Mesothelial cell of epicardium (in vitro differentiated cells): ENCODE data around the gene SHCBP1L. TPM values are rescaled to one million over a fixed set of nuclear protein-coding genes. Genes with fewer than 3 reads are reported as not detected.
"Not testable (repeated sequence)": the region's sequence is repeated elsewhere in the genome, so short reads cannot be mapped to it uniquely, and the experiment has no call there.

Experiments used
- DNase-seq, 2 experiments: peaks; one replicate each; pipeline ENCODE4 v3.0.0; 2021; ENCODE audit warnings: low spot score in 2 of 2; ENCODE audit not compliant: unreplicated experiment in 2 of 2
- H3K27ac Mint-ChIP-seq: 2 replicates; pipeline ENCODE4 v1.8.0; 2021; ENCODE audit warnings: mixed read lengths
- H3K27me3 Mint-ChIP-seq: 2 replicates; pipeline ENCODE4 v1.8.0; 2021; ENCODE audit warnings: low read depth, mixed read lengths
- H3K36me3 Mint-ChIP-seq: 2 replicates; pipeline ENCODE4 v1.8.0; 2021; ENCODE audit warnings: mixed read lengths
- H3K4me1 Mint-ChIP-seq: 2 replicates; pipeline ENCODE4 v1.8.0; 2021; ENCODE audit warnings: mixed read lengths
- H3K4me3 Mint-ChIP-seq: 2 replicates; pipeline ENCODE4 v1.8.0; 2021; ENCODE audit warnings: mild to moderate bottlenecking, moderate library complexity, mixed read lengths
- H3K9me3 Mint-ChIP-seq: 2 replicates; pipeline ENCODE4 v1.8.0; 2021; ENCODE audit warnings: mixed read lengths
- total RNA-seq: library from RNA; stranded (reverse); gene quantifications from 3 replicates; pipeline ENCODE4 v1.2.1, GENCODE V29; 2021
- TF ChIP-seq, protein P1 (sequence below): fragments of 200-600 bp; sonication (generic); IDR thresholded peaks from one replicate; pipeline ENCODE4 v1.5.0; 2021; ENCODE audit warnings: antibody characterized with exemption; ENCODE audit not compliant: unreplicated experiment

Gene SHCBP1L
- total RNA-seq, 1 donor from 2014 or later, result not detected

- no peak overlapping the region for H3K27ac Mint-ChIP-seq
- no peak overlapping the region for H3K4me3 Mint-ChIP-seq
- H3K36me3 Mint-ChIP-seq, result peaks cover 6% of the 10 kb centered on the region
- peaks cover 24% of the 10 kb centered on the region for H3K9me3 Mint-ChIP-seq
- H3K4me1 Mint-ChIP-seq, result no peaks in the 10 kb centered on the region
- DNase-seq, result no peak
- TF ChIP-seq, protein P1, sequence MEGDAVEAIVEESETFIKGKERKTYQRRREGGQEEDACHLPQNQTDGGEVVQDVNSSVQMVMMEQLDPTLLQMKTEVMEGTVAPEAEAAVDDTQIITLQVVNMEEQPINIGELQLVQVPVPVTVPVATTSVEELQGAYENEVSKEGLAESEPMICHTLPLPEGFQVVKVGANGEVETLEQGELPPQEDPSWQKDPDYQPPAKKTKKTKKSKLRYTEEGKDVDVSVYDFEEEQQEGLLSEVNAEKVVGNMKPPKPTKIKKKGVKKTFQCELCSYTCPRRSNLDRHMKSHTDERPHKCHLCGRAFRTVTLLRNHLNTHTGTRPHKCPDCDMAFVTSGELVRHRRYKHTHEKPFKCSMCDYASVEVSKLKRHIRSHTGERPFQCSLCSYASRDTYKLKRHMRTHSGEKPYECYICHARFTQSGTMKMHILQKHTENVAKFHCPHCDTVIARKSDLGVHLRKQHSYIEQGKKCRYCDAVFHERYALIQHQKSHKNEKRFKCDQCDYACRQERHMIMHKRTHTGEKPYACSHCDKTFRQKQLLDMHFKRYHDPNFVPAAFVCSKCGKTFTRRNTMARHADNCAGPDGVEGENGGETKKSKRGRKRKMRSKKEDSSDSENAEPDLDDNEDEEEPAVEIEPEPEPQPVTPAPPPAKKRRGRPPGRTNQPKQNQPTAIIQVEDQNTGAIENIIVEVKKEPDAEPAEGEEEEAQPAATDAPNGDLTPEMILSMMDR, result no peak
- no peaks in the 10 kb centered on the region for H3K27me3 Mint-ChIP-seq
Measured at GRCh38 chr1:182910143-182910542, 42.8 kb downstream of the SHCBP1L start.

DNA sequence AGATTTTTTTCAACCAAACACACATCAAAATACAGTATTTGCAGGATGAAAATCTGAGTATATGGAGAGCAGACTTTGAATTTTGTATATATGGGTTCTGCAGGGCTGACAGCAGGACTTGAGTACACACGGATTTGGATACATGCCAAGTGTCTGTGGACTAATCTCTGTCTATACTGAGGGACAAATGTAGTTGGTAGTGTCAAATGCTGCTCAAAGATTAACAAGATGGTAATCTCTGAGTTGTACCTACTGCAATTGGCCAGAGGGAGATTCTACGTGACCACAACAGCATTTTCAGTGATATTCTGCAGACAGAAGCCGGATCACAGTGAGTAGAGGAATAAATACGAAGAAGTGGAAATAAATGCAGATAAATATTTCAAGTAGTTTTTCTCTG lies 43.4 kb downstream of the SHCBP1L start:
- no peak overlapping the region for H3K4me3 Mint-ChIP-seq
- peaks cover 6% of the 10 kb centered on the region for H3K36me3 Mint-ChIP-seq
- TF ChIP-seq, protein P1, result no peak
- peaks cover 23% of the 10 kb centered on the region for H3K9me3 Mint-ChIP-seq
- H3K27ac Mint-ChIP-seq, result no peak overlapping the region
- H3K27me3 Mint-ChIP-seq, result no peaks in the 10 kb centered on the region
- H3K4me1 Mint-ChIP-seq, result no peaks in the 10 kb centered on the region
- no peak for DNase-seq

- Mint-ChIP-seq H3K4me3 (no peak overlapping the region), H3K27me3 (no peaks in the 10 kb centered on the region), H3K9me3 (peaks cover under 1% of the 10 kb centered on the region), H3K27ac (no peak overlapping the region), H3K4me1 (no peaks in the 10 kb centered on the region), H3K36me3 (no peaks in the 10 kb centered on the region)
- TF ChIP-seq, protein P1, result no peak
- no peak for DNase-seq
Measured at GRCh38 chr1:182905321-182905720, 47.6 kb downstream of the SHCBP1L start.

DNA sequence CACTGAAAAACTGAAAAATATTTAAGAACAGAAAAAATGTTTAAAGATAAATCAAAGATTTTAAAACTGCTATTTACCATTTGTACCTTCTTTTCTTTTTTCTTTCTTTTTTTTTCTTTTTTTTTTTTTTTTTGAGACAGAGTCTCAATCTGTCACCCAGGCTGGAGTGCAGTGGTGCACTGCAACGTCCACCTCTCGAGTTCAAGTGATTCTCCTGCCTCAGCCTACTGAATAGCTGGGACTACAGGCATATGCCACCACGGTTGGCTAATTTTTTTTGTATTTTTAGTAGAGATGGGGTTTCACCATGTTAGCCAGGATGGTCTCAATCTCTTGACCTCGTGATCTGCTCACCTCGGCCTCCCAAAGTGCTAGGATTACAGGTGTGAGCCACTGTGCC lies 51.0 kb downstream of the SHCBP1L start:
- not testable (repeated sequence) for H3K36me3 Mint-ChIP-seq, H3K4me3 Mint-ChIP-seq, H3K4me1 Mint-ChIP-seq, H3K27ac Mint-ChIP-seq, H3K9me3 Mint-ChIP-seq, DNase-seq, H3K27me3 Mint-ChIP-seq

- Mint-ChIP-seq H3K27ac (no peak overlapping the region), H3K4me1 (no peaks in the 10 kb centered on the region), H3K4me3 (no peak overlapping the region), H3K9me3 (peaks cover 21% of the 10 kb centered on the region), H3K27me3 (no peaks in the 10 kb centered on the region), H3K36me3 (no peaks in the 10 kb centered on the region)
- TF ChIP-seq, protein P1, result no peak
- DNase-seq, result no peak
Measured at GRCh38 chr1:182897696-182898095, 55.3 kb downstream of the SHCBP1L start.

DNA sequence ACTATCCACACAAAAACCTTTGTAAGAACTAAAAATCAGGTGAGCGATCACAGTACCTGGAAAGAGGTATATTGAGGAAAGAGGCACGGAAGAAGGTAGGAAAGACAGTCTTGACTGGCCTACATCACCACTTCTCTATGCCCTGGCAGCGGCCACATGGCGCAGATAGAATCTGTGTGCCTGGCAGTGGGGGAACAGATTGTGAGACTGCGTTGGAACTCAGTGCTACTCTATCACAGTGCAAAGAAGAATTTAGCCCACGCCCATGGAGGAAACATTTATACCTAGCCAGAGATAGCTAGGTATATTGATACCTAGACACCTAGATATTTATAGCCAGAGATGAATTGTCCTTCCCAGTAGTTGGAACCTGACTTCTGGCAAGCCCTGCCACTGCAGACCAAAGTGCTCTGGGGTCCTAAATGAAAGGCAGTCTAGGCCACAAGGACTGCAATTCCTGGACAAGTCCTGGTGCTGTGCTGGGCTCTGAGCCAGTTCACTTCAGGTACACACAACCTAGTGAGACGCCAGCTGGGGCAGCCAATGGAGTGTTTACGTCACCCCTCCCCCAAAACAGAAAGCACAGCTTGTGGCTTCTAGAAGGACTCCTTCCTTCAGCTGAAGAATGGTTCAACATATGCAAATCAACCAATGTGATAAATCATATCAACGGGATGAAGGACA lies 61.9 kb downstream of the SHCBP1L start:
- Mint-ChIP-seq H3K9me3 (peaks cover 26% of the 10 kb centered on the region), H3K4me3 (no peak overlapping the region), H3K27ac (no peak overlapping the region), H3K36me3 (peaks cover 25% of the 10 kb centered on the region), H3K27me3 (no peaks in the 10 kb centered on the region), H3K4me1 (peaks cover 9% of the 10 kb centered on the region)
- DNase-seq, result no peak
- TF ChIP-seq, protein P1, result no peak
